HG03378 (cell line): Measurements from ENCODE around the gene CAPS.
"Not testable (repeated sequence)": the region's sequence is repeated elsewhere in the genome, so short reads cannot be mapped to it uniquely, and the experiment has no call there.

ENCODE experiments used
- ATAC-seq: cut with Tn5 transposase; IDR thresholded peaks from one replicate; pipeline ENCODE4 v1.9.1; 2021; ENCODE audit warnings: mild to moderate bottlenecking, moderate library complexity; ENCODE audit not compliant: unreplicated experiment

Gene CAPS

DNA sequence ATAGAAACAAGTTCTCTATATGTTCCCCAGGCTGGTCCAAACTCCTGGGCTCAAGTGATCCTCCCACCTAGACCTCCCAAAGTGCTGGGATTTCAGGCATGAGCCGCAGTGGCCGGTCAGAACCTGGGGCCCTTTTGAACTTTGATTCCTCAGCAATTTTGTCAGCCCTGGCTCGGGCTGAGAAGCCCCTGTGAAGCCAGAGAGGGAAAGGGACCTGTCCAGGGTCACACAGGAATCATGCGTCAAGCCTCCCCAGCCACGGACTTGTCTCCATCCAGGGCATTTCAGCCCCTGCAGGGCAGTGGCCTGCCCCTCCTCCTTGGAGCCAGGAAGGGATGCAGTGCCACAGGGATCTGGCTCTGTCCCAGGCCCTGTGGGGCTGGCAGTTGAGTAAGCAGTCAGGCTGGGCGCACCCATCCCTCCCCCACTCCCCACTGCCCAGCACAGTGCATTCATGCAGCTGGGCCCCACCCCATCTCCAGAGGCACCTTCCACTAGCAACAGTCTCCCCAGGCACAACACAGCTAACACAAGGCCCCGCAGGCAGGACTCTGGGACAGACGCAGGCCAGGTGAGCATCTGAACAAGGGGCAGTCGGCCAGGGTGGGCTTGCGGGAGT is at the start of gene CAPS:
TSS of gene CAPS (plus strand) at position 516 of the 619 bp plus-strand sequence. CDS start 153 bp downstream, outside the sequence.
- no peak for ATAC-seq

DNA sequence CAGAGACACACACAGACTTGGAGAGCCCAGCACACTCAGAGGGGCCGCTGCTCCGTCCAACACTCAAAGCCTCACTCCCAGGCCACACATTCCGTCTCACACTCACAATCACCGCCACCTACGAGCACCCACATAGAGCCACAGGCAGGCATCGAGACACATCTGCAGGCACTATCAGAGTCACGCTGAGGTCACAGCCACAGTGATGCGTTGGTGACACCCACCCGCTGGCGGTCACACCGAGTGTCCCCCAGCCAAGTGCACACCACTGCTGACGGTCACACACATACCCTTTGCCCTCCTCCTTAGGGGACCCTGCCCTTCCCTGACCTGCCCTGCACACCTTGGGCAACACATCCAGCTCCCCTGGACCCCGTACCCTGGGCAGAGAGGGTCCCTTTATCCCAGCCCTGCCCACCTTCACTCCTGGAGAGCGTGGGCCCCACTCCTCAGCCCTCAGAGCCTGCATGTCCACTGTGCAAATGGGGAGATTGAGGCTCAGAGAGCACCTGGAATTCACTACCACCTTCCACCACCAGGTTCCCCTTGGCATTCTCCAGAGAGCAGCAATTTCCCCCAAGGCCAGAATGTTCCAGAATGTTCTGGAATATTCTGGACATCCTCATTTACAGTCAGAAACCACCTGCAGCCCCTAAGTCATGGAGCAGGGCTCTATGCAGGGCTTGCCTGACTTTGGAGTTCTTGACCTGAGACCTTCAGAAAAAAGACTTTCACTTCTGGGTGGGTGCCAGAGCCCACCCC is 49.1 kb upstream of the CAPS start:
- no peak for ATAC-seq

DNA sequence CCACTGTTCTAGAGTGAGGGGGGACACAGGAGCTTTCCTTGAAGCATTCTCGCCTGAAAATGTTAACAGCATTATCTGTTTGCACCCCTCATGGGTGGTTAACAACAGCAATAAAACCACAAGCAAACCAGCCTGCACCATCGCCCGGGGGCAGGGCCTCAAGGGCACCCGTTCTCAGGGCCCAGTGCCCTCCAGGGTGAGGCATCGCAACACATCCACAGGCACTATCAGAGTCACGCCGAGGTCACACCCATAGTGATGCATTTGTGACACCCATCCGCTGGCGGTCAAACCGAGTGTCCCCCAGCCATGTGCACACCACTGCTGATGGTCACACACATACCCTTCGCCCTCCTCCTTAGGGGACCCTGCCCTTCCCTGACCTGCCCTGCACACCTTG is 48.3 kb upstream of the CAPS start:
- ATAC-seq: no peak

DNA sequence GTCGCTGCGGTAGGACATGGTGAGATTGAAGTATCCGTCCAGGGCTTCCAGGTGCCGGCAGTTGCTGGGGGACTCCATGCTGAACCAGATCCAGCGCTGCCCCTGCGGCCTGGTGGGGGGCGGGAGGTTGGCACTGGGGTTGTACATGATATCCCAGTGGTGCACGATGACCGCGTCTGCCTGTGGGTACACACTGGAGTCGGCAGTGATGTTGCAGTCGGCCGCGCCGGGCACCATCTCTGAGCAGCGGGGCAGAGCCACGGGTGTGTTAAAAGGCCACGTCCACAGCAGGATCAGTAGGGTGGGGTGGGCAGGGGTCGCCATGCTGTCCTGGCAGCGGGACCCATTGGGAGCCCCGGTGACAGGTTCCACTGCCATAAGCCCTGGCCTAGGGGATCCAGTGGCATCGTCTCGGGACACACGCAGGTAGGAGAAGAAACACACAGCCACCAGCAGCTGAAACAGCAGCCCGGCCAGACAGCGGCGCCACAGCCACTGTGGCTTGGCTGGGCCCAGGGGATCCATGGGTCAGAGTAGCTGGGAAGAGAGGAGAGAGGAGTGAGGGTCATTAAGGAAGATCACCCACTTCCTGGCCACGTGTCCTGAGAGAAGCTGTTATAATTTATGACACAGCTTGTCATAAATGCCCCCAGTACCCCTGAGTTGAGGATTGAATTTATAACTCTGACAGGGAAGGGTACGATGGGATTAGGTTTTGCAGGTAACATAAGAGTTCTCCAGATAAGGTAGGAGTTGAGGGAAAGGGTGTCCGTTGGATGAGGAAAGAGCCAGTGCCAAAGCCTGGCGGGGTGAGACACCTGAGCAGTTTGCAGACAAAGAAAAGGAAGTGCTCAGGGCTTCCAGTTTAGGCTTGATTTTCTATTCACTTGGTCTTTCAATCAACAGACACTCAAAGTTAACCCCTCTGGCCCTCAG is 46.6 kb upstream of the CAPS start:
- no peak for ATAC-seq

DNA sequence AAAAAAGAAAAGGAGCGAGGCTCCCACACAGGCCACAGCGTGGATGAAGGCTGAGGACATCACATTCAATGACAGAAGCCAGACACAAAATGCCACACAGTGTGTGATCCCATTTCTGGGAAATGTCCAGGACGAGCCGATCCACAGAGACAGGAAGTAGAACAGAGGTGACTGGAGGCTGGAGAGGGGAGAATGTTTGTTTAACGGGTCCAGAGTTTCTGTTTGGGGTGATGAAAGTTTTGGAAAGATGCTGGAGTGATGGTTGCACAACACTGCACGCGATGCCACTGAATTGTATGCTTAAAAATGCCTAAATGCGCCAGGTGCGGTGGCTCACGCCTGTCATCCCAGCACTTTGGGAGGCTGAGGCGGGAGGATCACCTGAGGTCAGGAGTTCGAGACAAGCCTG is 43.1 kb upstream of the CAPS start:
- ATAC-seq: no peak

DNA sequence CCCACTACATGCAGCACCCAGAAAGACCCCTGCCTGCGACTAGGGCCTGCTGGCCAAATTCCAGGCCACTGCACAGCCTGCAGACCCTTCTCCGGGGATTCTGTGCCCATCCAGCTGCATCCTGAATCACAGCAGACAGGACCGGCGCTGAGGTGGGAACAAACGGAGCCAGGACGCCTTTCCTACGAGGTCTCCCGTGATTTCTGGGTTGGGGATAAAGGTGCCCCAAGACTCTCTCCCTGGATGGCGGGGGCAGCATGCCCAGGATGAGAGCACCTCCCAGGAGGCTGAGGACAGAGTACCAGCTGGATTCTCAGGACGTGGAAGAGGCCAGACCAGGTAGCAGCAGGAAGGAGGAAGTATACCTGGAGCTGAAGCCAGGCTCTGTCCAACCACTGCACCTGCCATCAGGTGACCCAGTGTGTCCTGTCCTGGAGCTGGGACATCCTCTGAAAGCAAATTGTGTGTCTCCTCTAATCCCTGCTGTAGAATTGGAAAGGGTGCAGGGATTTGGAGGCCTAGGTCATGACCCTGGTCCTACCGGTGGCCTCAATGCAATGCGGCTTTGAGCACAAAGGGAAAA is 40.3 kb upstream of the CAPS start:
- no peak for ATAC-seq

DNA sequence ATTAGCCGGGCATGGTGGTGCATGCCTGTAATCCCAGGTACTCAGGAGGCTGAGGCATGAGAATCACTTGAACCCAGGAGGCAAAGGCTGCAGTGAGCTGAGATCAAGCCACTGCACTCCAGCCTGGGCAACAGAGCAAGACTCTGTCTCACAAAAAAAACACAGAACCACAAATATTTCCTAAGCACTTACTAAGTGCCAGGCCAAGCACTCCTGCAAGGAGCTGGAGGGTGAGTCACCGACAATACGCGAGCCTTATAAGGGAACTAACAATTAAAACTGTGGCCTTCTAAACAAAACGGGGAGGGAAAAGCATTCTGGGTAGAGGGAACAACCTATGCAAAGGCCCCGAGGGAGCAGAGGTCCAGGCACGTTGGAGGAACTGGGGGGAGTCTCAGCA is 39.6 kb upstream of the CAPS start:
- ATAC-seq: not testable (repeated sequence)

DNA sequence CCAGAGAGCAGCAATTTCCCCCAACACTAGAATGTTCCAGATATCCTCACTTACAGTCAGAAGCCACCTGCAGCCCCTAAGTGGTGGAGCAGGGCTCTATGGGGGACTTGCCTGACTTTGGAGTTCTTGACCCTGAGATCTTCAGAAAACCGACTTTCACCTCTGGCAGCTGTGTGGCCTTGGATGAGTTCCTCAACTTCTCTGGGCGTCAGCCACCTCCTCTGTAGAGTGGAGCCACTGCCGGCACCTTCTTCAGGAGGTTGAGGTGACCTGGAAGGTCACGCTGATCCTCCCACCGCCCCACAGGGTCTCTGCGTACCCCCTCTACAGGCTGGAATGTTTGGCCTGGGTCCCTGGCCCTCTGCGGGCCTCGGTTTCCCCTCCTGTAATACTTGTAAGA is 36.6 kb upstream of the CAPS start:
- no peak for ATAC-seq

DNA sequence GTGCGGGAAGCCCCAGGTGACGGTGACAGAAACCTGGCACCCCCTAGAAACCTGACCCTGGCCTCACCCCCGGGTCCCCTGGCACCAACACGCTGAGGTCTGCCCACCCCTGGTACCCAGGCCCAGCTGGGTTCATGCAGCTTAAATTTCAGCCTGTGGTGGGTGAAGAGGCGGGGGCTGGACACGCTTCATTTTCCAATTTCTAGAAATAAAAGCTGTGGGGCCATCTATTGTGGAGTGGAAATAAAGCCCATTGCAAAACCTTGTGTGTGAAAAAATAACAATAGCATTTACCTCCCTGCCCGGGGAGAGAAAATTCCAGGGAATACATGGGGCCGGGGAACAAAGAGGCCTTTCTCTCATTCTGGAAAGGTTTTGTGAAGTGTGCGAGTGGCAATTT is 36.2 kb upstream of the CAPS start:
- no peak for ATAC-seq

DNA sequence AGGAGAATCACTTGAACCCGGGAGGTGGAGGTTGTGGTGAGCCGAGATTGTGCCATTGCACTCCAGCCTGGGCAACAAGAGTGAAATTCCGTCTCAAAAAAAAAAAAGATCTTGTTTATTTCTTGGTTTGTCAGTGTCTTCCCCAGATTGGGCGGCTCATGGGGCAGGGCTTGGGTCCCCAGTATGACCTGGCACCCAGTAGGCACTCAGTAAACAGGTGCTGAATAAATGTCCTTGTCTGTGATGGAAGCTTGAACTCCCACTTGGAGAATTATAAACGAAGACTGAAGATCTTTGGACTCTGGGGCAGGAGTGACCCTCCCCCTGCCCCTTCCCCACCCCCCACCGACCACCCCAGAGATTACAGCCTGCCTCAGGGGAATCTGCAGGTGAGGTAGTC is 33.9 kb upstream of the CAPS start:
- no peak for ATAC-seq

DNA sequence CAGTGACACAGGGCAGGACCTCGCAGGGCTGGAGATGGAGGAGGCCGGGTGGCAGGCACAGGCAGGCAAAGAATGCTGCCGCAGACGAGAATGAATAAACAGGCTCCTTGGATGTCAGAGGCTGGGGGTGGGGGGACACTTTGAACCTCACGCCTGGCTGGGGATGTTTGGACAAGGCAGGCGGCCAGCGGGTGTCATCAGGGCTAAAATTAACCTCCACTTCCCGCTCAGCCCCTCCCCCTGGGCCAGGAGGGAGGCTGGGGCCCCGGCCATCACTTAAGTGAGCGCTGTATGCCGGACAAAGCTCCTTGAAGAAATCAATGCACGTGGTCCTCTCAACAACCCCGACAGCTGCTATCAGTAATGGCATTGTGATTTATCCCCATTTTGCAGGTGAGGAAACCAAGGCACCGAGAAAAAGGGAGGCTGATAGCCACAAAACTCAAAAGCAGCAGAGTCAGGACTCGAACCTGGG is 33.4 kb upstream of the CAPS start:
- ATAC-seq: no peak

DNA sequence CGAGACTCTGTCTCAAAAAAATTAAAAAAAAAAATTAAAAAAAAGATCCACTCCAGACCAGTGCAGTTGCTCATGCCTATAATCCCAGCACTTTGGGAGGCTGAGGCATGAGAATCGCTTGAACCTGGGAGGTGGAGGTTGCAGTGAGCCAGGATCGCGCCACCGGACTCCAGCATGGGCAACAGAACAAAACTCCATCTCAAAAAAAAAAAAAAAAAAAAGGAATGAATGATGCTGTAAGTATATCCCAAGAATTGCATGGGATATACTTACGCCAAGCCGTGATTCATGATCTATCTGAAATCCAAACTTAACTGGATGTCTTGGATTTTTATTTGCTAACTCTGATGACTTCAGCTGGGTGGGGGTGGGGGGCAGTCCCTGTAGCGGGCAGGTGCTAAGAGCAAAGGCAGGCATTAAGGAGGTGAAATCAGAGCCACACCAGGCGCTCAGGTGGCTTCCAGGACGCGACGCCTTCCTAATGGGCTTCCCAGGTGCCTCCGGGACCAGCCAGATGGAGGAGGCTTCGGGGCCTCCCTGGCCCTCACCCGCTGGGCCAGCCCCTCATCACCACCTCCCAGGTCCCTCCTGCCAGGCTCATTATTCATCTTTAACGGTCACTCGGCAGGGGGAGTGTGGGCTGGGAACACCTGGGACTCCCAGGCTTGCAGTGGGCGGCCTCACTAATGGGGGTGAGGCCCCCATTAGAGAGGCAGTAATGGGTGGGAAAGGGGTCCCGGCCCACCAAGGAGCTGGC is 32.3 kb upstream of the CAPS start:
- ATAC-seq: no peak

DNA sequence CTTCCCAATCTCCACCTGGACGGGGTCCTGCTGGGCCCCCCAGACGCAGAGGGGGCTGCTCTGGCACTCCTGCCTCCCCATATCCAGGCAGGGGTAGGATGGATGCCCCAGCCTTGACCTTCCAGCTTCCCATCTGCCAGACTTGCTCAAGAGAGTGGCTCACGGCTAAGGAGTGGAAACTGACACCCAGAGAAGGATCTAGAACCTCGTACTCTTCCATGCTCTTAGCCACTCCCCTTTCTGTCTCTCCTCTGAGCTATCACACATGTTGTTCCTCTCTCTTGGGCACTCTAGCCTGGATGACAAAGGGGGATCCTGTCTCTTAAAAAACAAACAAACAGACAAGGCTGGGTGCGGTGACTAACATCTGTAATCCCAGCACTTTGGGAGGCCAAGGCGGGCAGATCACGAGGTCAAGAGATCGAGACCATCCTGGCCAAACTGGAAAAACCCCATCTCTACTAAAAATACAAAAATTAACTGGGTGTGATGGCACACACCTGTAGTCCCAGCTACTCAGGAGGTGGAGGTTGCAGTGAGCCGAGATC is 31.6 kb upstream of the CAPS start:
- ATAC-seq: no peak

DNA sequence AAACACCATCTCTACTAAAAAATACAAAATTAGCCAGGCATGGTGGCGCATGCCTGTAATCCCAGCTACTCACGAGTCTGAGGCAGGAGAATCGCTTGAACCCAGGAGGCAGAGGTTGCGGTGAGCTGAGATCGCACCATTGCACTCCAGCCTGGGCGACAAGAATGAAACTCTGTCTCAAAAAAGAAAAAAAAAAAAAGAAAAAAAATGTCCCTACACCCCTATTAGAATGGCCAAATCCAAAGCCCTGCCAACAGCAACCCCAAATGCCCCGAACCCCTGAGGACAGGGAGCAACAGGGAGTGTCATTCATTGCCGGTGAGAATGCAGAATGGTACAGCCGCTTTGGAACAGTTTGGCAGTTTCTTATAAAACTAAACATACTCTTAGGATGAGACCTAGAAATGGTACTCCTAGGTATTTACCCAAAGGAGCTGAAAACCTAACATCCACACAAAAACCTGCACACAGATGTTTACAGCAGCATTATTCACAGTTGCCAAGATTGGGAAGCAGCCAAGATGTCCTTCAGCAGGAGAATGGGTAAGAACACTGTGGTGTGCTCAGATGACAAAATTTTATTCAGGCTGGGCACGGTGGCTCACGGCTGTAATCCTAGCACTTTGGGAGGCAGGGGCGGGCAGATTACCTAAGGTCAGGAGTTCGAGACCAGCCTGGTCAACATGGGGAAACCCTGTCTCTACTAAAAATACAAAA is 30.7 kb upstream of the CAPS start:
- not testable (repeated sequence) for ATAC-seq

DNA sequence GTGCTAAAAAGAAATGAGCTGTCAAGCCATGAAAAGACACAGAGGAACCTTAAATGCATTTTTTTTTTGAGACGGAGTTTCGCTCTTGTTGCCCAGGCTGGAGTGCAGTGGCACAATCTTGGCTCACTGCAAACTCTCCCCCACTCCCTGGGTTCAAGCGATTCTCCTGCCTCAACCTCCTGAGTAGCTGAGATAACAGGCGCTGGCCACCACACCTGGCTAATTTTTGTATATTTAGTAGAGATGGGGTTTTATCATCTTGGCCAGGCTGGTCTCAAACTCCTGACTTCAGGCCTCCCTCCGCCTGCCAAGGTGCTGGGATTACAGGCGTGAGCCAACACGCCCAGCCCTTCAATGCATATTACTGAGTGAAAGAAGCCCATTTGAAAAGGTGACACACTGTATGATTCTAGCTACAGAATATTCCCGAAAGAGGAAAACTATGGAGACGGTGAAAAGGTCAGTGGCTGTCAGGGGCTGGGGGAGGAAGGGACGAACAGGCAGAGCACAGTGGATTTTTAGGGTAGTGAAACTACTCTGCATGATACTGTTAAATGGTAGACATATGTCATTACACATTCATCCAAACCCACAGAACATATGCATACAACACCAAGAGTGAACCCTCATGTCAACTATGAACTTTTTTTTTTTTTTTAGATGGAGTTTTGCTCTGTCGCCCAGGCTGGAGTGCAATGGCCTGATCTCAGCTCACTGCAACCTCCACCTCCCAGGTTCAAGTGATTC is 29.8 kb upstream of the CAPS start:
- ATAC-seq: not testable (repeated sequence)

DNA sequence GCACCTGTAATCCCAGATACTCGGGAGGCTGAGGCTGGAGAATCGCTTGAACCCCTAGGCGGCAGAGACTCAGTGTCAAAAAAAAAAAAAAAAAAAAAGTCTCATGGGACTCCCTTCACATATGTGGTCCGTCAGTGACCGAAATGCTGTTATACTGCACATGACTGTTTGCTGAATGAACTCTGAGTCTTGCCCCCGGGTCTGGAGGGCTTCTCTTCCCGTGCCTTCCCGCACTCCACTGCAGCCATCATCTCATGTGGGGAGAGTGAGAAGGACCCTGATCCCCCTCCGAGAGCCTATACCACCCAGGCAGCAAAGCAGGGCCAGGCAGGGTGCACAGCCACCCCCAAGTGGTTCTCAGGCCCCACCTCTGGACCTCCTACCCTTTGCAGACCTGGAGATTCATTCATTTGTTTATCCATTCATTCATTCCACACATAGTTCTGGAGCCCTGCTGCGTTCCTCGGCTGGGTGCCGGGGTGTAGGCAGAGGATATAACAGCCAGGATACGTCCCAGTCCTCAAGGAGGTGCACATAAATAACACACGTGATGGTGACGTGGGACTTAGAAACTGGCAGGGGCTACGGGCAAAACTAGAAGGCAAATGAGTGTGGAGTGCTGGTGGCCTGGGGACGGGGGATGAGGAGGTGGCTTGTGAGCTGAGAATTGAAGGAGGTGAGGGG is 24.6 kb upstream of the CAPS start:
- no peak for ATAC-seq

DNA sequence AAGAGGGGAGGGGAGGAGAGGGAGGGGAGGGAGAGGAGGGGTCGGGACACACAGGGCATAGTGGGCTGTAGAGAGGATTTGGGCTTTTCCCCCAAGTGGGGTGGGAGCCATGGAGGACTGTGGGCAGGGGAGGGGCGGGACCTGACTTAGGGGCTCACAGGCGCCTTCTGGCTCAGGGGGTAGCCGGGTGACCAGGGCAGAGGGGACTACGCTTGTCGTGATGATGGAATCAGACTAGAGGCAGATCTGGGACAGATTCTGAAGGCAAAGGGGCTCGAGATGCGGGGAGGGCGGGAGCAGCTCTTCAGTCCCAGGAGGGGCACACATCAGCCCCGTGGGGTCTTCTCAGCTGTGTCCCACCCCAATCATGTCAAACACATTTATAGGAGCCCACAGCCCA is 24.0 kb upstream of the CAPS start:
- ATAC-seq: no peak

DNA sequence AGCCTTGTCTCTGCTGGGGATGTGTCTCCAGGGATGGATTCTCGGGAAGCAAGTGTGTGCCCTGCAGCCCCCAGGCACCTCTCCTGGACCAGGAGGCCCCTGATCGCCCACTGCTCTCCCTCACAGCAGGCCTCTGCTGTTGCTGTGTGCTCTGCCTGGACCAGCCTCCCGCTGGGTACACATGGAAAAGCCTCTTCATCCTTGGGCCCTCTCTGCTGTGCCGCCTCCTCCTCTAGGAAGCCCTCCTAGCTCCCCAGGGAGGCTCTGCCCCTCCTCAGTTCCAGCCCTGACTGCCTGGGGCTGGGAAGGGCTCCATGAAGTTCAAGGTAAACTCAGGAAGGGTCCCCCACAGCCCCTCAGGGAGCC is 22.5 kb upstream of the CAPS start:
- no peak for ATAC-seq
